Stimulated activated CD4-positive, alpha-beta T cell treated with anti-CD3 and anti-CD28 coated beads, Interleukin-4, amount 100 ng/mL, for 1 hour (primary cell): ENCODE results near the gene CYP4F12.
"Not testable (repeated sequence)": the region's sequence is repeated elsewhere in the genome, so short reads cannot be mapped to it uniquely, and the experiment has no call there.

Experiments used
- DNase-seq: peaks from one replicate; pipeline ENCODE4 v3.0.0-alpha.2; 2020

Gene CYP4F12

DNA sequence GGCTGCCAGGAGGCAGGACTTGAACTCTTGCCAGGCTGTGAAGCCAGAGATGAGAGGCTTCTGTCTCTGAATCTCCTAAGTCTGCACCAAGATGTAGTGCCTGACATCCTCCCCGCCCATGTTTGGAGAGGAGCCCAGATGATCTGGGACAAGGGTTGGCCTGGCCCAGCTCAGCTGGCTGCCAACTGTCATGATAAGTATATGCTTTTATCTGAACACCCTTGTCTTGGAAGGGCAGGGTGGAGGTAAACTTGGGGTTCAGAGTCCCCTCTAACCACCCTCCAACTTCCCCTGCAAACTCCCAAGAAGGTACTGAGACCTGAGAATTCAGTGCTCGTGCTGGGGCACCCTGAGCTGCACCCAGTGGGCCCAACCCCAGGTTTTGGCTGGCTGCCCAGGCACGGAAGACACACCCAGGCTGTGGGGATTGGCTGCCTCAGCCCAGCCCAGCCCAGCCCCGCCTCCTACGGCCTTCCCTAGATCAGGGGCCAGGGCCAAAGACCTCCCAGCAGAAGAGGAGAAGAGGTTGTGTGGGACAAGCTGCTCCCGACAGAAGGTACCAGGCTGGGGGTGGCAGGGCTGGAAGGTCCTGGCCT is at the start of gene CYP4F12:
Gene CYP4F12 (plus strand): TSS at position 508 of the 596 bp plus-strand sequence. CDS start 443 bp downstream, outside the sequence.
- DNase-seq: peak; percentile 7

- no peak for DNase-seq
Measured at GRCh38 chr19:15623711-15624318, 49.1 kb upstream of the CYP4F12 start.

- DNase-seq: no peak
Measured at GRCh38 chr19:15628236-15629002, 44.5 kb upstream of the CYP4F12 start.

DNA sequence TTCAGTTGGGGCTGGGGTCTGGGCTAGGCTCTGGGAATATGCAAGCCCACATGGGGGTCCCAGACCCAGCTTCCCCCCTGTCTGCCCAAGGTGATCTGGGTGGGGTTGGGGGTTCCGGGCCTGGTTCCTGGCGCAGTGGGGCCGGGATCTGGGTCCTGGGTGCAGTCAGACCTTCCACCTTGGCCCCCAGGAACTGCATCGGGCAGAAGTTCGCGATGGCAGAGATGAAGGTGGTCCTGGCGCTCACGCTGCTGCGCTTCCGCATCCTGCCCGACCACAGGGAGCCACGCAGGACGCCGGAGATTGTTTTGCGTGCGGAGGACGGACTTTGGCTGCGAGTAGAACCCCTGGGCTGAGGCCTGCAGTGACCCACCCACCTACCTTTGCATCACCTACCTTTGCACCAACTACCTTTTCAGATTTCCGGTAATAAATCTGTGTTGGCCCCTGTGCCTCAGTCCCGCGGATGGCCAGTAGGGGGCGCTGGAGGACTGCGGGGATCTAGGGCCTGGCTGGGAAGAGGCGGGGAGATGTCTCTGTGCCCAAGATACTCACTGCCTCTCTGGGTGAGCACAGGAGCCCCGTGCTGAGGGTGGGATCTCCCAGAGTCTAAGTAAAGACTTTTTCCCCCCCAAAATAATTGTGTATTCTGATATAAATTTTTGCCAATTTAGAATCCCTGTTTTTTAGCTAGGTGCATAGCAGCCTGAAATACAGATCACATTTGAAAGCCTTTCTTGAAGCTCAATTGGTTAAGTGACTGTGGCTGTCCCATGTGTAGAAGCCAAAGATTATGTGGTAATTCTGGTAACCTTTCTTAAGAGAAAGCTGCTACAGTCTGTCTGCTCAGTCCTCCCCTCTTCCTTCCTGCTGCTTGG is 43.6 kb upstream of the CYP4F12 start:
- peak; percentile 91 for DNase-seq

DNA sequence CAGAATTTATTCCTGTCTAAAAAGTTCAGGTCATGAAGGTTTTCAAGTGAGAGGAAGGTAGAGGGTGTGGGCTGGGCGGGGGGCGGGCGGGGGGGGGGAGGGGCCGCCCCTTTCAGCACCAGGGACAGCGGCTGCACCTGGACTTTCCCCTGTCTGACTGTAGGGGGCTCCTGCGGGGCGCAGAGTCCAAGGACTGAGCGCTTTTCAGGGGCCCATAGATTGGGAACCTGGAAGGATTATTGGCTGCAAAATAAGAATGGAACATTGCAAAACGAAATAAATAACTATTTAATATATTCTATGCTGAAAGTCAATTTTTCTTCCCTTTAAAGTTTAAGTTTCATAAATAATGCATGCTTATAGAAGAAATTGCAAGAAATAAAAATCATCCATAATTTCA is 41.1 kb upstream of the CYP4F12 start:
- peak; percentile 14 for DNase-seq

GRCh38 chr19:15633082-15633835 is 39.6 kb upstream of the CYP4F12 start:
- no peak for DNase-seq

DNA sequence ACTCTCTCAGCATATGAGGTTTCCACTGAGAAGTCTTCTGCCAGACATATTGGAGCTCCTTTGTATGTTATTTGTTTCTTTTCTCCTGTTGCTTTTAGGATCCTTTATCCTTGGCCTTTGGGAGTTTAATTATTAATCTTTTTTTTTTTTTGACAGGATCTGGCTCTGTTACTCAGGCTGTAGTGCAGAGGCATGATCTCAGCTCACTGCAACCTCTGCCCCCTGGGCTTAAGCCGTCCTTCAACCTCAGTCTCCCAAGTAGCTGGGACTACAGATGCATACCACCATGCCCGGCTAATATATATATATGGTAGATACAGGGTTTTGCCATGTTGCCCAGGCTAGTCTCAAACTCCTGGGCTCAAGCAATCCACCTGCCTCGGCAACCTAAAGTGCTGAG is 38.8 kb upstream of the CYP4F12 start:
- no peak for DNase-seq

DNA sequence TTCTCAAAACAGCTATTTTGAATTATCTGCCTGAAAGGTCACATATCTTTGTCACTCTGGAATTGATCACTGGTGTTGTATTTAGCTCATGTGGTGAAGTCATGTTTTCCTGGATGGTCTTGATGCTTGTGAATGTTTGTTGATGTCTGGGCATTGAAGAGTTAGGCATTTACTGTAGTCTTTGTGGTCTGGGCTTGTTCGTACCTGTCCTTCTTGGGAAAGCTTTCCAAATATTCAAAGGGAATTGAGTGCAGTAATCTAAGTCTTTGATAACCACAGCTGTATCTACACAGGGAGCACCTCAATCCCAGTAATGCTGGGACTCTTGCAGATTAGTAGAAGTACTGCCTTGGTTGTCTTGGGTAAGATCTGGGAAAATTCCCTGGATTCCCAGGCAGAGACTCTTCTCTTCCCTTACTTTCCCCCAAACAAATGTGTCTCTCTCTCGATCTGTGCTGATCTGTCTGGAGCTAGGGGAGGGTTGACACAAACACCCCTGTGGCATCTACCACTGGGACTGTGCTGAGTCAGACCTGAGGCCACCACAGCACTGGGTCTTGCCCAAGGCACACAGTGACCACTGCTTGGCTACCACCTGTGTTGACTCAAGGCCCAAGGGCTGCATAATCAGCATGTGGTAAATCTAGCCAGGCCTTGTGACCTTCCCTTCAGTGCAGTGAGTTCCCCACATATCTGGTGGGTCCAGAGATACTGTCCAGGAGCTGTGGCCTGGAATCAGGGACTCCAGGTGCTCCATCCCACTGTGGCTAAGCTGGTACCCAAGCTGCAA is 37.7 kb upstream of the CYP4F12 start:
- no peak for DNase-seq

DNA sequence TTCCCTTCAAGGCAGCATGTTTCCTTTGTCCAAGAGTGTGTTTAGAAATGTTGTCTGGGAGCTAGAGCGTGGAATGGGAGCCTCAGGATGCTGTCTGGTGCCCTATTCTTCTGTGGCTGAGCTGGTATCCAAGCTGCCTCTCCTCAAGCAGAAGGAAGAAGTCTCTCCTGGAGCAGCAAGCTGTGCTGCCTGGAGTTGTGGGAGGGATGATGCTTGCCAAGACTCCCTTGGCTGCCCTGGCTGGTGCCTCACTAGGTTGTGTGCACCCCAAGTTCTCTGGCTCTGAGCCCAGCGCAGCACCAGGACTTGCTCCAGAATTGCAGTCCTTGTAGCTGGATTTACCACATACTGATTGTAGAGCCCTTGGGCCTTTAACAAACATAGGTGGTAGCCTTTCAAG is 36.9 kb upstream of the CYP4F12 start:
- no peak for DNase-seq

DNA sequence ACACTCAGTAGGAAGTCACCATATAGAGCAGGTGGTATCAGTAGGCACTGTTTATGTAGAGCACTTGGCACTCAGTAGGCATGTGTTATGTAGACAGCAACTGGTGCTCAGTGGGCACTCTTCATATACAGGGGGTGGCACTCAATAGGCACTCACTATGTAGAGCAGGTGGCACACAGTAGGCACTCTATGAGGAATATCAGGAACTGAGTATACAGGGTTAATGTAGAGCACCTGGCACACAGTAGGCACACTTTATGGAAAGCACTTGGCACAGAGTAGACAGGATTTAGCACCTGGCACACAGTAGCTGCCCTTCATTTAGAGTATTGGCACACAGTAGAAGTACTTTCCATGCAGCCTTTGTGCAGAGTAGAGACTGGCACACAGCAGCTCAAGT is 33.3 kb upstream of the CYP4F12 start:
- no peak for DNase-seq

- no peak for DNase-seq
Measured at GRCh38 chr19:15640294-15640903, 32.5 kb upstream of the CYP4F12 start, which contains the start of gene CYP4F3. TSS of gene CYP4F3 (plus strand) at chr19:15640897. CDS start at chr19:15641416, 519 bp downstream.

- no peak for DNase-seq
Measured at GRCh38 chr19:15640904-15641597, 31.8 kb upstream of the CYP4F12 start.

- DNase-seq: no peak
Measured at GRCh38 chr19:15641901-15642491, 30.9 kb upstream of the CYP4F12 start.

GRCh38 chr19:15642807-15643206 is 30.1 kb upstream of the CYP4F12 start:
- DNase-seq: no peak

- DNase-seq: no peak
Measured at GRCh38 chr19:15643387-15643786, 29.5 kb upstream of the CYP4F12 start.

GRCh38 chr19:15644066-15644741 is 28.7 kb upstream of the CYP4F12 start:
- DNase-seq: no peak

- no peak for DNase-seq
Measured at GRCh38 chr19:15644816-15645215, 28.1 kb upstream of the CYP4F12 start.

GRCh38 chr19:15649526-15649925 is 23.4 kb upstream of the CYP4F12 start:
- no peak for DNase-seq

DNA sequence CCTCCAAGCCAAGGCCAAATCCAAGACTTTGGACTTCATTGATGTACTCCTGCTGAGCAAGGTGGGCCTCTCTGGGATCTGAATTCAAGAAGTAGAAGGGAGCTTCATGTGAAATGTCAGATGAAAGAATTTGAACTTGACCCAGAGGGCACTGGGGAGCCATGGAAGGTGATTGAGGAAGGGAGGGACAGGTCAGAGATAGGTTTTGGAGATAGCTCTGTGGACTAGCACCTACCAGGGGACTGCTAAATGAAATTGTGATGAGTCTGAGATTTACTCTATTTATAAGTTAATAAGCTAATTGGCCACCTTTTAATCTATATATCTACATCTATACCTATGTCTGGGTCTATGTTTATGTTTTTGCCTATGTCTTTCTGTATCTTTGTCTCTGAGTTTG is 22.8 kb upstream of the CYP4F12 start:
- not testable (repeated sequence) for DNase-seq
